GM23338 (cell line): ENCODE results near the gene ORC2. TPM values are rescaled to one million over a fixed set of nuclear protein-coding genes. Genes with fewer than 3 reads are reported as not detected.

Experiments
- ATAC-seq: fragments of 200-7000 bp; cut with Tn5 transposase; 3 replicates; pipeline ENCODE4 v1.9.1; 2020
- DNase-seq: peaks from one replicate; pipeline ENCODE4 v3.0.0-alpha.2; 2015; ENCODE audit warnings: low spot score
- H2AFZ ChIP-seq: fragments of 200-600 bp; sonication (generic); 2 replicates; pipeline ENCODE4 v1.8.0; 2016; ENCODE audit warnings: antibody characterized with exemption, mild to moderate bottlenecking, moderate library complexity
- H3F3A ChIP-seq: fragments of 200-600 bp; sonication (generic); replicated peaks from 2 replicates; pipeline ENCODE4 v1.8.0; 2017; ENCODE audit warnings: antibody characterized with exemption, mixed run types, low read depth
- H3K27ac ChIP-seq: fragments of 200-600 bp; sonication (generic); 2 replicates; pipeline ENCODE4 v1.6.1; 2016; ENCODE audit warnings: low read depth
- H3K27me3 ChIP-seq: fragments of 200-600 bp; sonication (generic); 2 replicates; pipeline ENCODE4 v1.8.0; 2016; ENCODE audit warnings: mild to moderate bottlenecking, mixed run types, moderate library complexity; ENCODE audit not compliant: insufficient read depth
- H3K36me3 ChIP-seq: fragments of 200-600 bp; sonication (generic); 2 replicates; pipeline ENCODE4 v1.8.0; 2016; ENCODE audit warnings: mild to moderate bottlenecking; ENCODE audit not compliant: insufficient read depth
- H3K4me1 ChIP-seq: fragments of 200-600 bp; sonication (generic); 2 replicates; pipeline ENCODE4 v1.8.0; 2016; ENCODE audit warnings: mild to moderate bottlenecking, moderate library complexity; ENCODE audit not compliant: insufficient read depth
- H3K4me2 ChIP-seq: fragments of 200-600 bp; sonication (generic); 2 replicates; pipeline ENCODE4 v1.7.1; 2017; ENCODE audit warnings: mixed run types
- H3K4me3 ChIP-seq: fragments of 200-600 bp; sonication (generic); 2 replicates; pipeline ENCODE4 v1.6.1; 2016; ENCODE audit warnings: mixed run types
- H3K79me2 ChIP-seq: fragments of 200-600 bp; sonication (generic); replicated peaks from 2 replicates; pipeline ENCODE4 v1.8.0; 2017; ENCODE audit warnings: mild to moderate bottlenecking; ENCODE audit not compliant: insufficient read depth
- H3K9me2 ChIP-seq: fragments of 200-600 bp; sonication (generic); 2 replicates; pipeline ENCODE4 v1.8.0; 2017; ENCODE audit not compliant: insufficient read depth
- H4K20me1 ChIP-seq: fragments of 200-600 bp; sonication (generic); replicated peaks from 2 replicates; pipeline ENCODE4 v1.8.0; 2017; ENCODE audit warnings: mild to moderate bottlenecking; ENCODE audit not compliant: insufficient read depth
- H3K27ac Mint-ChIP-seq: 2 replicates; pipeline ENCODE4 v1.8.0; 2020; ENCODE audit warnings: inconsistent platforms, mild to moderate bottlenecking, moderate library complexity, mixed read lengths
- H3K27me3 Mint-ChIP-seq: 3 replicates; pipeline ENCODE4 v1.8.0; 2022; ENCODE audit warnings: low read depth, mild to moderate bottlenecking, moderate library complexity, mixed read lengths, inconsistent platforms; ENCODE audit not compliant: insufficient read depth, poor library complexity
- H3K36me3 Mint-ChIP-seq: 3 replicates; pipeline ENCODE4 v1.8.0; 2021; ENCODE audit warnings: low read depth, mild to moderate bottlenecking, inconsistent platforms, moderate library complexity, mixed read lengths
- H3K4me1 Mint-ChIP-seq: 3 replicates; pipeline ENCODE4 v1.8.0; 2020; ENCODE audit warnings: mild to moderate bottlenecking, inconsistent platforms, mixed read lengths
- H3K4me3 Mint-ChIP-seq: 3 replicates; pipeline ENCODE4 v1.8.0; 2021; ENCODE audit warnings: moderate library complexity, mild to moderate bottlenecking, inconsistent platforms, mixed read lengths
- H3K9me3 Mint-ChIP-seq: 3 replicates; pipeline ENCODE4 v1.8.0; 2020; ENCODE audit warnings: moderate library complexity, mild to moderate bottlenecking, inconsistent platforms, mixed read lengths
- CREB1 ChIP-seq: fragments of 250-450 bp; sonication (Bioruptor Pico); IDR thresholded peaks from 2 replicates; pipeline ENCODE4 v1.5.0; 2020; ENCODE audit warnings: low read depth, mild to moderate bottlenecking, moderate library complexity
- CTCF ChIP-seq, 2 experiments: fragments of 200-600 bp in 1 of 2; sonication (generic) in 1 of 2; conservative IDR thresholded peaks; 2 replicates each; pipeline versions ENCODE4 v1.5.1 to v1.6.1; 2016 to 2017; ENCODE audit warnings: antibody characterized with exemption in 2 of 2, low read depth in 2 of 2, mild to moderate bottlenecking in 2 of 2, moderate library complexity in 1 of 2
- ETS1 ChIP-seq: IDR thresholded peaks from 2 replicates; pipeline ENCODE4 v1.6.1; 2016; ENCODE audit warnings: antibody characterized with exemption
- EZH2 ChIP-seq: fragments of 200-600 bp; sonication (generic); IDR thresholded peaks from one replicate; pipeline ENCODE4 v1.8.0; 2017; ENCODE audit warnings: antibody characterized with exemption, mild to moderate bottlenecking, low read depth; ENCODE audit not compliant: unreplicated experiment
- EZH2phosphoT487 ChIP-seq: fragments of 200-600 bp; sonication (generic); IDR thresholded peaks from one replicate; pipeline ENCODE4 v1.8.1; 2018; ENCODE audit warnings: antibody characterized with exemption; ENCODE audit not compliant: unreplicated experiment
- JUNB ChIP-seq: IDR thresholded peaks from one replicate; pipeline ENCODE4 v1.6.1; 2016; ENCODE audit warnings: antibody characterized with exemption; ENCODE audit not compliant: unreplicated experiment
- NANOG ChIP-seq: IDR thresholded peaks from 2 replicates; pipeline ENCODE4 v1.6.1; 2016; ENCODE audit warnings: antibody characterized with exemption, borderline replicate concordance
- POLR2AphosphoS5 ChIP-seq: IDR thresholded peaks from 2 replicates; pipeline ENCODE4 v1.6.1; 2016; ENCODE audit warnings: antibody characterized with exemption, low read depth
- REST ChIP-seq: IDR thresholded peaks from one replicate; pipeline ENCODE4 v1.6.1; 2018; ENCODE audit warnings: antibody characterized with exemption; ENCODE audit not compliant: unreplicated experiment
- STAT1 ChIP-seq: IDR thresholded peaks from one replicate; pipeline ENCODE4 v1.6.1; 2016; ENCODE audit warnings: antibody characterized with exemption; ENCODE audit not compliant: unreplicated experiment
- ZNF114 ChIP-seq: fragments of 250-450 bp; sonication (Bioruptor Pico); IDR thresholded peaks from 2 replicates; pipeline ENCODE4 v1.5.0; 2020; ENCODE audit warnings: mild to moderate bottlenecking, moderate library complexity
- ZNF331 ChIP-seq: fragments of 250-450 bp; sonication (Bioruptor Pico); IDR thresholded peaks from 2 replicates; pipeline ENCODE4 v1.5.0; 2020; ENCODE audit warnings: low read depth, mild to moderate bottlenecking, moderate library complexity
- ZNF462 ChIP-seq: fragments of 250-450 bp; sonication (Bioruptor Pico); IDR thresholded peaks from 2 replicates; pipeline ENCODE4 v1.5.0; 2020; ENCODE audit warnings: mild to moderate bottlenecking, moderate library complexity
- polyA plus RNA-seq: library from polyadenylated mRNA; unstranded; fragments of >200 nt; fragmentation: Nextera tagmentation; extraction: Ambion mirVana; gene quantifications from 2 replicates; pipeline ENCODE4 v1.2.1, GENCODE V29; 2016
- total RNA-seq: library from RNA; depleted of rRNA; stranded (reverse); fragments of >200 nt; shearing (Covaris generic); gene quantifications from 2 replicates; pipeline ENCODE4 v1.2.3, GENCODE V29; 2014

Gene ORC2
- total and polyA plus RNA-seq, 2 experiments from 2014 or later, result 26.1 to 42.0 TPM

- Histone ChIP-seq H3F3A (no peaks in the 10 kb centered on the region), H3K4me1 (no peaks in the 10 kb centered on the region), H3K27ac (no peak overlapping the region), H3K27me3 (no peaks in the 10 kb centered on the region), H3K4me2 (no peak overlapping the region), H2AFZ (no peak overlapping the region), H3K36me3 (0 out of 2 replicates have a peak, but pooled peaks cover 4% of the 10 kb centered on the region), H4K20me1 (no peaks in the 10 kb centered on the region), H3K4me3 (no peak overlapping the region), H3K79me2 (no peaks in the 10 kb centered on the region), H3K9me2 (no peaks in the 10 kb centered on the region)
- no peak for DNase-seq
- no peak for ATAC-seq
- no peak overlapping the region for H3K27ac Mint-ChIP-seq
- no peak overlapping the region for H3K4me3 Mint-ChIP-seq
- TF ChIP-seq REST (no peak), CREB1 (no peak), ETS1 (no peak), CTCF (conservative IDR thresholded peaks at IDR 0.05; ENCODE audit: low read depth in 2 of 2) (no peak), EZH2phosphoT487 (no peak), POLR2AphosphoS5 (no peak), NANOG (no peak), JUNB (no peak), EZH2 (no peak), ZNF331 (CRISPR knock-in tag) (no peak), ZNF462 (CRISPR knock-in tag) (no peak), STAT1 (no peak), ZNF114 (CRISPR knock-in tag) (no peak)
- H3K36me3 Mint-ChIP-seq, result no peaks in the 10 kb centered on the region
- H3K4me1 Mint-ChIP-seq, result no peaks in the 10 kb centered on the region
- peaks cover 2% of the 10 kb centered on the region for H3K27me3 Mint-ChIP-seq
- no peaks in the 10 kb centered on the region for H3K9me3 Mint-ChIP-seq
These were observed 44.9 kb upstream of the ORC2 start for GRCh38 chr2:201008296-201008829.
